ENCODE results near the gene TMEM198.

GRCh38 chr2:219527472-219527871 lies 16.4 kb upstream of the TMEM198 start:
- TF ChIP-seq ARNTL (CRISPR knock-in tag; IDR thresholded peaks at IDR 0.05; ENCODE audit: borderline replicate concordance, low read depth) (no peak), ZNF8 (CRISPR knock-in tag; IDR thresholded peaks at IDR 0.05) (no peak), ZNF565 (CRISPR knock-in tag; conservative IDR thresholded peaks at IDR 0.05; ENCODE audit: low read depth) (no peak), PATZ1 (CRISPR knock-in tag; IDR thresholded peaks at IDR 0.05; ENCODE audit: borderline replicate concordance) (no peak), TSHZ2 (CRISPR knock-in tag; IDR thresholded peaks at IDR 0.05) (no peak), ZNF70 (CRISPR knock-in tag; IDR thresholded peaks at IDR 0.05) (no peak), ZC3H10 (CRISPR knock-in tag; IDR thresholded peaks at IDR 0.05) (no peak)
- TF ChIP-seq, protein P1, sequence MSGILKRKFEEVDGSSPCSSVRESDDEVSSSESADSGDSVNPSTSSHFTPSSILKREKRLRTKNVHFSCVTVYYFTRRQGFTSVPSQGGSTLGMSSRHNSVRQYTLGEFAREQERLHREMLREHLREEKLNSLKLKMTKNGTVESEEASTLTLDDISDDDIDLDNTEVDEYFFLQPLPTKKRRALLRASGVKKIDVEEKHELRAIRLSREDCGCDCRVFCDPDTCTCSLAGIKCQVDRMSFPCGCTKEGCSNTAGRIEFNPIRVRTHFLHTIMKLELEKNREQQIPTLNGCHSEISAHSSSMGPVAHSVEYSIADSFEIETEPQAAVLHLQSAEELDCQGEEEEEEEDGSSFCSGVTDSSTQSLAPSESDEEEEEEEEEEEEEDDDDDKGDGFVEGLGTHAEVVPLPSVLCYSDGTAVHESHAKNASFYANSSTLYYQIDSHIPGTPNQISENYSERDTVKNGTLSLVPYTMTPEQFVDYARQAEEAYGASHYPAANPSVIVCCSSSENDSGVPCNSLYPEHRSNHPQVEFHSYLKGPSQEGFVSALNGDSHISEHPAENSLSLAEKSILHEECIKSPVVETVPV (CRISPR knock-in tag; IDR thresholded peaks at IDR 0.05) = no peak
